ENCODE results near the gene TNS4. TPM values are rescaled to one million over a fixed set of nuclear protein-coding genes. Genes with fewer than 3 reads are reported as not detected.

The TNS4 gene
- total and polyA plus RNA-seq, 12 donors = 0.01 to 0.62 TPM; not detected in 10

GRCh38 chr17:40447806-40448205, 53.6 kb downstream of the TNS4 start:
- DNase-seq (no peak), ATAC-seq (no peak)
- Histone ChIP-seq H3K36me3 (peaks cover 0 to 33% (median under 1%) of the 10 kb centered on the region in 9 donors), H3K9me3 (no peaks in the 10 kb centered on the region), H3K4me1 (peaks cover 30 to 81% (median 78%) of the 10 kb centered on the region in 9 donors), H3K27me3 (peaks cover 0 to 8% (median 0%) of the 10 kb centered on the region in 7 donors), H3K27ac (peak overlapping the region; percentile 59 to 99 (median 82)), H3K4me3 (peak overlapping the region in 9 of 10 donors; percentile 14 to 89 (median 83))
- intact Hi-C loops (cut with DNase I) = loop anchor here in 2 of 10 donors (5.0 to 10.0 kb wide), 3 partner anchors 83 to 1237 kb away; partner anchors contain the start of genes EIF1 (in 1 of the 2) and GJD3 (in 1 of the 2)
- 63 to 73% methylated on average over 4 of the region's 4 CpGs for WGBS, 2 donors
- TF ChIP-seq CTCF (IDR thresholded peaks at IDR 0.05) = no peak

- DNase-seq (peak in 1 of 2 donors; percentile 57), ATAC-seq (peak in 7 of 8 donors; percentile 19 to 67 (median 36))
- Histone ChIP-seq H3K27me3 (peaks cover 0 to 14% (median 0%) of the 10 kb centered on the region in 7 donors), H3K4me3 (peak overlapping the region; percentile 18 to 89 (median 82)), H3K4me1 (peaks cover 32 to 81% (median 78%) of the 10 kb centered on the region in 9 donors), H3K36me3 (peaks cover 0 to 27% (median 0%) of the 10 kb centered on the region in 9 donors), H3K27ac (peak overlapping the region; percentile 59 to 99 (median 82)), H3K9me3 (no peaks in the 10 kb centered on the region)
- no peak for TF ChIP-seq CTCF (IDR thresholded peaks at IDR 0.05)
- WGBS, 2 donors = 40 to 49% methylated on average over 8 of the region's 8 CpGs
- intact Hi-C loops (cut with DNase I) = loop anchor here in 2 of 10 donors (5.0 to 10.0 kb wide), 3 partner anchors 82 to 1238 kb away; partner anchors contain the start of genes EIF1 (in 1 of the 2) and GJD3 (in 1 of the 2)
These were observed 54.2 kb downstream of the TNS4 start for GRCh38 chr17:40447148-40447644.

GRCh38 chr17:40445751-40446468, 55.5 kb downstream of the TNS4 start:
- H3K4me1 ChIP-seq = peaks cover 23 to 81% (median 72%) of the 10 kb centered on the region in 9 donors

More at GRCh38 chr17:40445751-40446468, 55.5 kb downstream of the TNS4 start:
- Histone ChIP-seq H3K36me3 (peaks cover 0 to 22% (median 0%) of the 10 kb centered on the region in 9 donors), H3K4me3 (peak overlapping the region; percentile 40 to 89 (median 82)), H3K27ac (peak overlapping the region; percentile 89 to 99 (median 96)), H3K27me3 (peaks cover 0 to 15% (median 0%) of the 10 kb centered on the region in 7 donors), H3K9me3 (no peaks in the 10 kb centered on the region)
- 53 to 61% methylated on average over 11 of the region's 11 CpGs for WGBS, 2 donors
- TF ChIP-seq CTCF (IDR thresholded peaks at IDR 0.05) = no peak
- intact Hi-C loops (cut with DNase I) = loop anchor here in 2 of 10 donors (5.0 to 10.0 kb wide), 3 partner anchors 81 to 1239 kb away; partner anchors contain the start of genes EIF1 (in 1 of the 2) and GJD3 (in 1 of the 2)
- ATAC-seq (no peak), DNase-seq (no peak)
